Lower leg skin (tissue), 4 donors: ENCODE measurements around the gene IL1A. TPM values are rescaled to one million over a fixed set of nuclear protein-coding genes. Genes with fewer than 3 reads are reported as not detected.

ENCODE experiments used
- DNase-seq, 2 donors: peaks; one replicate each; pipeline ENCODE4 v3.0.0-alpha.2; 2019; ENCODE audit warnings: low spot score in 2 of 2
- H3K4me3 ChIP-seq: fragments of 200-600 bp; sonication (generic); 2 replicates; pipeline ENCODE4 v1.5.1; 2017; ENCODE audit warnings: mild to moderate bottlenecking, low read depth; ENCODE audit not compliant: poor library complexity, severe bottlenecking
- POLR2A ChIP-seq, 2 donors: fragments of 450-650 bp; IDR thresholded peaks; one replicate each; pipeline ENCODE4 v1.6.1; 2016 to 2017; ENCODE audit warnings: antibody characterized with exemption in 2 of 2, mild to moderate bottlenecking in 1 of 2, moderate library complexity in 1 of 2
- whole genome bisulfite sequencing, 2 donors: methylation state at CpG; one replicate each; pipeline ENCODE4 v1.1.5; 2018; 5-methylcytosine and 5-hydroxymethylcytosine counted together
- intact Hi-C: fragments of 100-400 bp; cut with DNase I; formaldehyde crosslinking; loops from one replicate; pipeline ENCODE4 v1.15.0; 2023; ENCODE audit warnings: low total_unique reads
- total RNA-seq, 4 donors: library from RNA; depleted of rRNA; stranded (reverse); fragments of >200 nt; gene quantifications; one replicate each; pipeline ENCODE4 v1.1.0, GENCODE V29; 2016
- TF ChIP-seq, protein P1 (sequence below), 3 donors: fragments of 450-650 bp; IDR thresholded peaks; one replicate each; pipeline ENCODE4 v1.5.1; 2016; ENCODE audit warnings: antibody characterized with exemption in 3 of 3, mild to moderate bottlenecking in 3 of 3, moderate library complexity in 2 of 3

The IL1A gene
- total RNA-seq, 4 donors from 2014 or later: 0.53 to 5.3 (median 0.84) TPM

DNA sequence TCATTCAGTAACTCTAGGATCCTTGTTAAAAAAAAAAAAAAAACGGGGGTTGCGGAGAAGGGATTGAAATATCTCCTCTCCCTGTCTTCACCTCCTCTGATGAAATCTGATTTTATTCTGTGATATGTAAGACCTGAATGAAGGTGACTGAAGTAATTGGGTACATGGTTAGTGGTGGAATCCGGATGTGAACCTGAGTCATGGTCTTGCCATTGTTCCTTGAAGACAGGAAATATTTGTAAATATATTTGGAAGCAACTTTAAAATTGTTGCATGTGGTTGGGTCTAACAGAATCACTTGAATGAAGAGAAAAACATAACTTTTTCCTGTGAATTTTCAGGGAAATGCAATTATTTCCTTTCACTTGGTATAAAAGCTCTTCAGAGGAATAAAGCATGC, 3.0 kb upstream of the IL1A start:
- no peak for TF ChIP-seq POLR2A (IDR thresholded peaks at IDR 0.05)
- TF ChIP-seq, protein P1, sequence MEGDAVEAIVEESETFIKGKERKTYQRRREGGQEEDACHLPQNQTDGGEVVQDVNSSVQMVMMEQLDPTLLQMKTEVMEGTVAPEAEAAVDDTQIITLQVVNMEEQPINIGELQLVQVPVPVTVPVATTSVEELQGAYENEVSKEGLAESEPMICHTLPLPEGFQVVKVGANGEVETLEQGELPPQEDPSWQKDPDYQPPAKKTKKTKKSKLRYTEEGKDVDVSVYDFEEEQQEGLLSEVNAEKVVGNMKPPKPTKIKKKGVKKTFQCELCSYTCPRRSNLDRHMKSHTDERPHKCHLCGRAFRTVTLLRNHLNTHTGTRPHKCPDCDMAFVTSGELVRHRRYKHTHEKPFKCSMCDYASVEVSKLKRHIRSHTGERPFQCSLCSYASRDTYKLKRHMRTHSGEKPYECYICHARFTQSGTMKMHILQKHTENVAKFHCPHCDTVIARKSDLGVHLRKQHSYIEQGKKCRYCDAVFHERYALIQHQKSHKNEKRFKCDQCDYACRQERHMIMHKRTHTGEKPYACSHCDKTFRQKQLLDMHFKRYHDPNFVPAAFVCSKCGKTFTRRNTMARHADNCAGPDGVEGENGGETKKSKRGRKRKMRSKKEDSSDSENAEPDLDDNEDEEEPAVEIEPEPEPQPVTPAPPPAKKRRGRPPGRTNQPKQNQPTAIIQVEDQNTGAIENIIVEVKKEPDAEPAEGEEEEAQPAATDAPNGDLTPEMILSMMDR (IDR thresholded peaks at IDR 0.05): no peak
- intact Hi-C loops: no loop called here
- H3K4me3 ChIP-seq: no peak overlapping the region
- 82 to 88% methylated on average over 3 of the region's 3 CpGs for WGBS, 2 donors
- DNase-seq: no peak

DNA sequence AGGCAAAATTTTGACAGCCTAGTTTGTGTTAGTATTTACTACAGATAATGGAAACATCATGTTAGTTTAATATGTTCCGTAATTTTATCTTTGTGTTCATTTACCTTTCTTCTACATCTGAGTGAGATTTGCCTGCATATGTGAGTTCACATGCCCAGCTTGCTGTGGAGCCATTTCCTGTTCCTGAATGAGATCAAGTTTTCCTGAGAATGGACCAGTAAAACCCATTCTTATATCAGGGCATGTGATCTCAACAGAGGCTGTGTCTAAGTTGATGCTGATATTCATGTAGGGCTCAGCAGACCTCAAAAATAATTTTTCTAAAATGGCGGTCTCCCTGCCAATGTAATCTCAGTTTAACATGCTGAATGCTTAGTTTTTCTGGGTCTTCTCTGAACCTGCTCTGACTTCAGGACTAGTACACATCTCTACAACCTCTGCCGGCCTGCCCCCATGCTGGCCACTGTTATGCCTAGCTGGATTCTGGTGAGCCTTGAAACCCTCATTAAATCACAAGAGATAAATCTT, 1.0 kb downstream of the IL1A start:
- no peak for DNase-seq
- no peak overlapping the region for H3K4me3 ChIP-seq
- intact Hi-C loops: no loop called here
- TF ChIP-seq POLR2A (IDR thresholded peaks at IDR 0.05): no peak
- TF ChIP-seq, protein P1 (IDR thresholded peaks at IDR 0.05): no peak
- 89 to 91% methylated on average over 3 of the region's 3 CpGs for WGBS, 2 donors

DNA sequence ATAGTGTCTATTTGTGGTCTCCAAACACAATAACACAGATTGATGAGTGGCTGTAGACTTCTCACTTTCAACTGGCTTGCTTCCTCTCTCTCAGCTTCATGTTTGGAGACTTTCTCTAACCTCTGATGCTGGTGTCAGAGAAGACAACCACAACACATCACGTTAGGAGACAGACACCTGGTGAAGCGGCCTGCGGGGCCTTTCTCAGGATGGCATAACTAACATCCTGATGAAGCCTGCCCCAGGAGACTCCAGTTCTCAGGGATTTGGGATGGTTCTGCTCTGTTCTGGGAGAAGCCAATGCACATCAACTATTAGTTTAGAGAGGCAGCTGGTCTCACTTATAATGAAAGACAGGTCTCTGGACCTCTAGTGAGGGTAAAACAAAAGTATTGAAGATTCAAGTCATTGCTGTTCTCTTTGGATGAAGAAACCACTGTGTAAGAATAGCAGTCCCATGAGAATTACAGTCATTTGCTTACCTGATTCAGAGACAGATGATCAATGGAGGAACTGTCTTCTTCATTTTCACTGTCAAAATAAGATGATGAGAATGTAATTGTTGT, 2.0 kb downstream of the IL1A start:
- TF ChIP-seq, protein P1 (IDR thresholded peaks at IDR 0.05): no peak
- DNase-seq: no peak
- intact Hi-C loops: no loop called here
- WGBS, 2 donors: 81 to 90% methylated on average over 3 of the region's 3 CpGs
- H3K4me3 ChIP-seq: no peak overlapping the region

DNA sequence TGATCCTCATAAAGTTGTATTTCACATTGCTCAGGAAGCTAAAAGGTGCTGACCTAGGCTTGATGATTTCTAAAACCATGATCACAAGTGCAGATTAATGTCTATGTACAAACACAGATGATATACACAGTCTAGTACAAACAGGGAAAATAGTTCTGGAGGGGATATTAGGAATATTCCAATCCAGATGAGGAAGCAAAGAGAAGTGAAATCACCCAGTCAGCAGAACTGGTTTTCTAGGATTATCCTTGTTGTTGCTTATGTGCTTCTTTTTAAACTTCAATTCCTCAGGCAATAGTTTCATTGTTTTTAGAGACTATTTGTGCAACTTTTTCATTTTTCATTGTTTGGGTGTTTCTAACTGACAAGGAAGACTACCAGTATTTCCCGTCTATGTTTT, 4.7 kb downstream of the IL1A start:
- TF ChIP-seq, protein P1 (IDR thresholded peaks at IDR 0.05): no peak
- TF ChIP-seq POLR2A (IDR thresholded peaks at IDR 0.05): no peak
- no peak for DNase-seq
- 92 to 98% methylated on average over 1 of the region's 1 CpG for WGBS, 2 donors
- intact Hi-C loops: no loop called here
- no peak overlapping the region for H3K4me3 ChIP-seq

DNA sequence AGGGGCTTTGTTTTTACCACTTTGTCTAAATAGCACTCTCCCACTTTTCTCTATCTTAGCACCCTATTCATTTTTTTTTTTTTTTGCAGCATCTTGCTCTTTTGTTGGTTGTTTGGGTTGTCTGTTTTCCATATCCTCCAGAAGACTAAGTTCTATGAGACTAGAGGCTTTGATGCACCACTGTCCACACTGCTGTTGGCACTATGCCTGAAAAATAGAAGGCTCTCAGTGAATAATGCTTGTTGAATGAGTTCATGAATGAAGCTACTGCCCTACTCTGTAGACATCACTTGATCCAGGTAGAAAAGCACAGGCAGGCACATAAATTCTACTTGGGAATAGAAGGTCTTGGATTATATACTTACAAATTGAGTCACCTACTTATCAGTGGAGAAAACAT, 7.3 kb downstream of the IL1A start:
- TF ChIP-seq POLR2A (IDR thresholded peaks at IDR 0.05): no peak
- TF ChIP-seq, protein P1 (IDR thresholded peaks at IDR 0.05): no peak
- no peak overlapping the region for H3K4me3 ChIP-seq
- no peak for DNase-seq
- intact Hi-C loops: no loop called here

DNA sequence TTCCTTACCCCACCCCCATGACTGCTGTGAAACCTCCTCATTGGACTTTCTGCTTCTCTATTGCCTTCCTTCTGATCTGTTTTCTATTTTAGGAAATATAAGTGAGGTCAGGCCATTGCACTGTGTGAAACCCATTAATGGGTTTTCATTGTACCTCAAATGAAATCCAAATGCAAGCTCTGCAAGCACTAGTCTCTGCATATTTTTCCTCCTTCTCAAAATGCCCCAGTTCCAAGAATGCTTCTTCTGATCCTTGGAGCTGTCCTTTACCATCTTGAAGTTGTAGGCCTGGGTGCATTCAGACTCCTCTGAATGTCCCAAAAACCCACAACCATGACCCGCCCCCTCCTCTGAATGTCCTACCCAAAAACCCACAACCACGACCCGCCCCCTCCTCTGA, 8.2 kb downstream of the IL1A start:
- intact Hi-C loops: no loop called here
- no peak for TF ChIP-seq POLR2A (IDR thresholded peaks at IDR 0.05)
- TF ChIP-seq, protein P1 (IDR thresholded peaks at IDR 0.05): no peak

More for the DNA sequence above, 8.2 kb downstream of the IL1A start:
- no peak for DNase-seq
- 70 to 82% methylated on average over 3 of the region's 3 CpGs for WGBS, 2 donors
- H3K4me3 ChIP-seq: no peak overlapping the region
